Measurements from ENCODE around the gene ARCN1.

DNA sequence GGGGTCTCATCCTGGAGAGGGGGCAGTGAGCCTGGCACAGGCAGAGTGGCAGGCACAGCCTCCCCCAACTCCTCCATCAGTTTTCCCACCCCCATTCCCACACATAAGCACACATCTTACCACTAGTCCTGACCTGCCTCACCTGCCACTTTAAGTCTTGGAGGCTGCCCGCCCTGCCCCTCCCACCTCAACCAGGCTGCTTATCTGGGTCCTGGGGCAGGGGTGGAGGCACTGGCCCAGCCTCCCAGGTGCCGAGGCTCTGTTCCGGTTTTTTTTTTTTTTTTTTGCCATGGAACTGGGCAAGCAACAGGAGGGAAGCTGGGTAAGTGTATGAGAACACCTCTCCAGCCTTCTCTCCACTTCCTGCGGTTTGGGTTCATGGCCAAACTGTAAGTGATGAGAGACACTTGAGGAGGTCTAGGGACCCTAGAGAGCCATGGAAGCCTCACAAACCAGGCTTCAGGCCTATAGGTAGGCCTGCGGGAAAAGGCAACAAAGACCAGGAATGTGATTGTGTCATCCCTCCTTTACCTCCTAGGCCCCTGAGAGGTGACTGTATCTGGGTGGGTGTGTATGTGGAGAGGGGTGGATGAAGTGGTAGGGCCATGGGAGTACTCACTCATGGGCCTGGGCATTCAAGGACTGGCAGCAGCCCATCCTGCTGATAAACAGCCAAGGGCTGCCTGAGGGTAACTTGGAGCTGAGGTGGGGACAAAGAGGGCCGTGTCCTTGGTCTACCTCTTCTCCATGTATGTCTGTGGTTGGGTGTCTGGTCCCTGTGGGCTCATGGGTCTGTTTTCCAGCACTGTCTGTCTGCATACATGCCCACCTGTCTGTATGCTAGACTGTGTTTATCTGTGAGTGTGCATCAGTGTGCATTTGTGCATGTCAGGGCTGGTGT, 57.8 kb downstream of the ARCN1 start:
- TF ChIP-seq CTCF (IDR thresholded peaks at IDR 0.05; ENCODE audit: insufficient read depth, low read length) (no peak), GABPA (IDR thresholded peaks at IDR 0.05; ENCODE audit: low read depth) (no peak), POLR2AphosphoS5 (IDR thresholded peaks at IDR 0.05; ENCODE audit: low read depth) (no peak), REST (IDR thresholded peaks at IDR 0.05; ENCODE audit: insufficient replicate concordance, low read depth) (no peak)

Data from HL-60 (cell line).